Mammary epithelial cell (primary cell): ENCODE results near the gene IQCB1.

ENCODE experiments used
- EZH2 ChIP-seq: IDR thresholded peaks from 2 replicates; pipeline ENCODE4 v1.6.1; 2012; ENCODE audit warnings: low read length, inconsistent platforms, borderline replicate concordance
- TF ChIP-seq, protein P1 (sequence below), 2 donors: IDR thresholded peaks in 1 of 2; conservative IDR thresholded peaks in 1 of 2; 2 replicates each; pipeline ENCODE4 v1.5.1; 2011 to 2012; ENCODE audit warnings: inconsistent platforms in 2 of 2, low read length in 2 of 2, mild to moderate bottlenecking in 2 of 2, control low read depth in 1 of 2, low read depth in 1 of 2; ENCODE audit not compliant: insufficient read depth in 1 of 2; ENCODE audit errors: extremely low read depth in 1 of 2

DNA sequence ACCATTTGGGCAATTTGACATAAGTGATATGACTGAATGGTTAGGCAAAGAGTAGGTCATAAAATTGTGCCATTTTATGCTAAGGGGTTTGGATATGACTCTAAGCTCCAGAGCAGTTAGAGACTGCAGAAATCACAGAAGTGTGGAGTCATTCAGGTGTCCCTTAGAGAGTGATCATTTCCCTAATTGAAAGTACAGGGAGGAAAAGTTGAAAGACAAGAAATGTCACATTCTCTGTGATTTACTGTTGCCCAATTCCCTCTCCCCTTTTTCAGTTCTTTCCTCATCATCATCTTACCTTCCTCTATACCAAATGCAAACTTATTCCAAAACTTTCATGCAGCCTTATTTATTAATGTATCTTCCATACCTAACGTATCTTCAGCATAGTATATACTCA lies 82.6 kb downstream of the IQCB1 start:
- TF ChIP-seq, protein P1, sequence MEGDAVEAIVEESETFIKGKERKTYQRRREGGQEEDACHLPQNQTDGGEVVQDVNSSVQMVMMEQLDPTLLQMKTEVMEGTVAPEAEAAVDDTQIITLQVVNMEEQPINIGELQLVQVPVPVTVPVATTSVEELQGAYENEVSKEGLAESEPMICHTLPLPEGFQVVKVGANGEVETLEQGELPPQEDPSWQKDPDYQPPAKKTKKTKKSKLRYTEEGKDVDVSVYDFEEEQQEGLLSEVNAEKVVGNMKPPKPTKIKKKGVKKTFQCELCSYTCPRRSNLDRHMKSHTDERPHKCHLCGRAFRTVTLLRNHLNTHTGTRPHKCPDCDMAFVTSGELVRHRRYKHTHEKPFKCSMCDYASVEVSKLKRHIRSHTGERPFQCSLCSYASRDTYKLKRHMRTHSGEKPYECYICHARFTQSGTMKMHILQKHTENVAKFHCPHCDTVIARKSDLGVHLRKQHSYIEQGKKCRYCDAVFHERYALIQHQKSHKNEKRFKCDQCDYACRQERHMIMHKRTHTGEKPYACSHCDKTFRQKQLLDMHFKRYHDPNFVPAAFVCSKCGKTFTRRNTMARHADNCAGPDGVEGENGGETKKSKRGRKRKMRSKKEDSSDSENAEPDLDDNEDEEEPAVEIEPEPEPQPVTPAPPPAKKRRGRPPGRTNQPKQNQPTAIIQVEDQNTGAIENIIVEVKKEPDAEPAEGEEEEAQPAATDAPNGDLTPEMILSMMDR (conservative IDR thresholded peaks at IDR 0.05 in 1 of 2, IDR thresholded peaks at IDR 0.05 in 1 of 2; ENCODE audit: extremely low read depth in 1 of 2, insufficient read depth in 1 of 2, low read depth in 1 of 2, low read length in 2 of 2) = no peak
- no peak for TF ChIP-seq EZH2
